K562 (cell line): ENCODE measurements around the gene RBPJ. TPM values are rescaled to one million over a fixed set of nuclear protein-coding genes. Genes with fewer than 3 reads are reported as not detected.

Source experiments
- ATAC-seq: fragments of 200-7000 bp; cut with Tn5 transposase; 3 replicates; pipeline ENCODE4 v1.9.1; 2020; ENCODE audit warnings: moderate library complexity
- BruUV-seq: library from RNA; stranded (reverse); fragments of 400-500 nt; replicated peaks from 2 replicates; lab custom pipeline; 2021; lab: Mats Ljungman, UMichigan
- CTCF ChIA-PET: fragments of 300-600 bp; formaldehyde crosslinking; extraction: SDS; loops from one replicate; lab custom pipeline; 2021; ENCODE audit warnings: low intra/inter-chr PET ratio; lab: Yijun Ruan, JAX
- POLR2A ChIA-PET: fragments of 300-600, 350-650 bp; sonication (Branson Sonifier 250); formaldehyde crosslinking; extraction: SDS; loops from one replicate; lab custom pipeline; 2021; ENCODE audit warnings: antibody characterized with exemption, inconsistent platforms; lab: Yijun Ruan, JAX
- DNase-seq, 4 experiments: peaks; one replicate each; pipeline versions ENCODE4 v3.0.0 to v3.0.0-alpha.2; 2011 to 2018; ENCODE audit warnings: low spot score in 3 of 4, mixed read lengths in 3 of 4; ENCODE audit errors: extremely low read depth in 1 of 4
- FAIRE-seq: peaks from 2 replicates; lab custom pipeline; 2011; peaks lifted over from hg19 to GRCh38; lab: Jason Lieb, UNC
- H2AFZ ChIP-seq: 2 replicates; pipeline ENCODE4 v1.6.0; 2011; ENCODE audit warnings: low read depth, low read length, control low read depth, inconsistent platforms
- H3K27ac ChIP-seq: fragments of 200-600 bp; 3 replicates; pipeline ENCODE4 v1.8.0; 2011; ENCODE audit warnings: low read depth, mild to moderate bottlenecking, control low read depth, inconsistent platforms, low read length, moderate library complexity, mixed read lengths; ENCODE audit errors: extremely low read depth
- H3K27me3 ChIP-seq, 2 experiments: fragments of 300-600 bp in 1 of 2; 2 replicates in 1 of 2; 3 replicates in 1 of 2; pipeline versions ENCODE4 v1.6.0 to v1.8.0; 2011; ENCODE audit warnings: inconsistent platforms in 2 of 2, low read length in 2 of 2, mild to moderate bottlenecking in 1 of 2, mixed read lengths in 1 of 2, moderate library complexity in 1 of 2; ENCODE audit not compliant: control insufficient read depth in 2 of 2, insufficient read depth in 2 of 2
- H3K36me3 ChIP-seq: fragments of 300-600 bp; 3 replicates; pipeline ENCODE4 v1.8.0; 2011; ENCODE audit warnings: mild to moderate bottlenecking, low read length, inconsistent platforms; ENCODE audit not compliant: control insufficient read depth, insufficient read depth
- H3K4me1 ChIP-seq, 2 experiments: fragments of 200-600 bp in 1 of 2; replicated peaks in 1 of 2; 2 replicates in 1 of 2; 3 replicates in 1 of 2; pipeline versions ENCODE4 v1.5.1 to v1.8.0; 2011; ENCODE audit warnings: inconsistent platforms in 2 of 2, low read length in 2 of 2, mild to moderate bottlenecking in 1 of 2, mixed read lengths in 1 of 2, moderate library complexity in 1 of 2; ENCODE audit not compliant: control insufficient read depth in 2 of 2, insufficient read depth in 2 of 2
- H3K4me2 ChIP-seq: 2 replicates; pipeline ENCODE4 v1.6.1; 2011; ENCODE audit warnings: low read length, control low read depth, inconsistent platforms, mixed read lengths; ENCODE audit not compliant: insufficient read depth
- H3K4me3 ChIP-seq: fragments of 200-600 bp; sonication (generic), shearing (Covaris generic); 2 replicates; pipeline ENCODE4 v1.5.1; 2016; ENCODE audit warnings: control low read depth, inconsistent platforms
- H3K79me2 ChIP-seq: fragments of 200-600 bp; 3 replicates; pipeline ENCODE4 v1.8.0; 2011; ENCODE audit warnings: low read length, inconsistent platforms; ENCODE audit not compliant: control insufficient read depth, insufficient read depth
- H3K9ac ChIP-seq, 2 experiments: 2 replicates each; pipeline versions ENCODE4 v1.6.0 to v1.6.1; 2011; ENCODE audit warnings: low read depth in 2 of 2, low read length in 2 of 2, control low read depth in 1 of 2, inconsistent platforms in 1 of 2, mild to moderate bottlenecking in 1 of 2, mixed read lengths in 1 of 2; ENCODE audit not compliant: insufficient read depth in 1 of 2
- H3K9me1 ChIP-seq: one replicate; pipeline ENCODE4 v1.6.0; 2011; ENCODE audit warnings: inconsistent platforms, mild to moderate bottlenecking, low read length, moderate library complexity; ENCODE audit not compliant: control insufficient read depth, insufficient read depth
- H3K9me3 ChIP-seq: replicated peaks from 2 replicates; pipeline ENCODE4 v1.5.1; 2011; ENCODE audit warnings: low read depth, low read length, inconsistent platforms; ENCODE audit not compliant: control insufficient read depth, insufficient read depth
- H4K20me1 ChIP-seq: replicated peaks from 2 replicates; pipeline ENCODE4 v1.6.1; 2011; ENCODE audit warnings: low read length, inconsistent platforms, mixed read lengths; ENCODE audit not compliant: control insufficient read depth, insufficient read depth
- C11orf30 ChIP-seq: fragments of 450-650 bp; IDR thresholded peaks from 2 replicates; pipeline ENCODE4 v1.6.1; 2016; ENCODE audit warnings: low read depth, mild to moderate bottlenecking
- HIVEP1 ChIP-seq: fragments of 250-450 bp; sonication (Bioruptor Pico); IDR thresholded peaks from 2 replicates; pipeline ENCODE4 v1.4.0; 2020; ENCODE audit warnings: mild to moderate bottlenecking
- HOXB6 ChIP-seq: fragments of 250-450 bp; sonication (Bioruptor Pico); IDR thresholded peaks from 2 replicates; pipeline ENCODE4 v1.5.1; 2022; ENCODE audit warnings: mild to moderate bottlenecking, borderline replicate concordance
- MAFF ChIP-seq: IDR thresholded peaks from 2 replicates; pipeline ENCODE4 v1.6.1; 2012; ENCODE audit warnings: low read length, improper control_type of control experiment
- MAFG ChIP-seq: fragments of 450-650 bp; conservative IDR thresholded peaks from 2 replicates; pipeline ENCODE4 v1.6.1; 2016; ENCODE audit warnings: missing genetic modification characterization, missing compliant biosample characterization
- MAFK ChIP-seq: IDR thresholded peaks from 2 replicates; pipeline ENCODE4 v1.6.1; 2011; ENCODE audit warnings: low read length, improper control_type of control experiment
- NCOA2 ChIP-seq, 2 experiments: fragments of 450-650 bp; IDR thresholded peaks; 2 replicates each; pipeline ENCODE4 v1.6.1; 2018; ENCODE audit warnings: mild to moderate bottlenecking in 2 of 2, moderate library complexity in 1 of 2; ENCODE audit not compliant: partially characterized antibody in 2 of 2
- TEAD1 ChIP-seq, 2 experiments: fragments of 450-650 bp in 1 of 2; sonication (generic) in 1 of 2; formaldehyde crosslinking; IDR thresholded peaks; 2 replicates each; pipeline versions ENCODE4 v1.4.0 to v1.8.0; 2020 to 2022; ENCODE audit warnings: mild to moderate bottlenecking in 2 of 2, missing genetic modification reagents in 1 of 2
- ZKSCAN8 ChIP-seq: fragments of 200-800 bp; sonication (Bioruptor generic); IDR thresholded peaks from 2 replicates; pipeline ENCODE4 v1.6.1; 2016; ENCODE audit warnings: missing genetic modification characterization, missing compliant biosample characterization
- ZNF316 ChIP-seq: fragments of 450-650 bp; IDR thresholded peaks from 2 replicates; pipeline ENCODE4 v1.6.1; 2016
- WGBS: fragments of 100-300 bp; shearing (Covaris generic); methylation state at CpG from one replicate; pipeline ENCODE4 v1.1.6; 2016; ENCODE audit warnings: low coverage, mixed read lengths; ENCODE audit not compliant: insufficient coverage; ENCODE audit errors: missing lambda C conversion rate; 5-methylcytosine and 5-hydroxymethylcytosine counted together
- in situ Hi-C: fragments of 300-500 bp; cut with MboI; formaldehyde crosslinking; loops from 4 replicates; pipeline ENCODE4 v1.15.0; 2018; ENCODE audit warnings: inconsistent platforms, mixed read lengths
- intact Hi-C: fragments of 100-400 bp; cut with micrococcal nuclease; formaldehyde crosslinking; loops from 2 replicates; pipeline ENCODE4 v1.14.2; 2022
- polyA plus RNA-seq, 8 experiments: library from polyadenylated mRNA; depleted of rRNA in 4 of 8; stranded (reverse) in 5 of 8; unstranded in 3 of 8; fragments of >200 nt; fragmentation: Nextera tagmentation in 2 of 8; fragmentation: Illumina TruSeq in 1 of 8; extraction: Ambion mirVana in 2 of 8; extraction: Trizol in 1 of 8; gene quantifications; 2 replicates each; pipeline versions ENCODE4 v1.2.1 to v1.2.3, GENCODE V29; 2011 to 2014; ENCODE audit warnings: inconsistent platforms in 1 of 8, missing spikeins in 1 of 8
- total RNA-seq, 7 experiments: library from RNA; depleted of rRNA in 6 of 7; stranded (reverse); fragments of >200 nt in 6 of 7; fragmentation: Illumina TruSeq in 2 of 7; extraction: Trizol in 2 of 7; gene quantifications; 2 replicates each; pipeline versions ENCODE4 v1.2.1 to v1.2.3, GENCODE V29; 2011 to 2021; ENCODE audit warnings: low replicate concordance in 1 of 7

The RBPJ gene
- total and polyA plus RNA-seq, 9 of the 15 experiments (the other 6 are each of a cell fraction or from before 2014, with no cell fraction given): 17.2 to 49.4 (median 33.8) TPM

DNA sequence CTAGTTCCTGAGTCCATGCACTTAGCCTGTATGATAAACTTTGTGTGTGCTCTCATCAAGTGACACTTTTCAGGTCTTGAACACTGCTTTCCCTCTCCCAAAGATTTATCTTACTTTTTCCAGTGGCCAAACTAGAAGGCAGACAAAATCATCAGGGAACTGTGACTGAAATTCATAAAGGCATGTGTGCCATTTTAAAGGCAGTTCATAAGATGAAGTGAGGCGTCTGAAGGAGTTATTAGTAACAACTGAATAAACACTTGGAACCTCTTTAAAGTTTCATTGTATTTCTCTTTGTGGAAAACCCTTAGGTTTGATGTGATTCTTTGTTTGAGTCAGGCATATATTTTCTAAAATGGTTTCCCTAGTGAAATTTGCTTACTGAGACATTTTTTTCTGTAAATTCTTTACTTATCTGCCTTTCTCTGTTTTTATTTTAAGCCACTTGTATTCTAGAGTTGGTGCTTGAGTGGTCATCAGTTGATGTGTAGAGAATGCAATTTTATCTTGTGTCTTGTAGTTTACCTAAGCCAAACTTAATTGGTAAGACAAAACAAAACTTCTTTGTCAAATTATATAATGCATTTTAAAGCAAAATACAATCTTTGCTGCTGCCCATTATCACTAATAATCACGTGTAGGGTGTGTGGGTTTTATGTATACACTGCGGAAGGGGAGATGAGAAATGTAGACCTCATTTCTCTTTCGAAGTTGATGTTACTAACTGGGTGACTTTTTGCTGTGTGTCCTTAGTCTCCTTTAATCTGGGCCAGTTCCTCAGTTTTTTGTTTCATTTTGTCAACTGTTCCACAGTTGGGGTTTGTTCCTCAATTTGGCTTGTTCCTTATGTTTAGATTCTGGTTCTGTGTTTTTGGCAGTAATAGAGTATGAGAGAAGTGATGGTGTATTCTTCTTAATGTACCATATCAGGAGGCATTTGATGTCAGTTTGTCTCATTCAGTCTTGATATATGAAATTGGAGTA is 56.8 kb downstream of the RBPJ start:
- H3K9me3 ChIP-seq: no peaks in the 10 kb centered on the region
- TF ChIP-seq HIVEP1: no peak
- TF ChIP-seq MAFG (tag): 0 out of 2 replicates have a peak, but pooled peaks have one; percentile 20
- no peak for TF ChIP-seq NCOA2 (IDR thresholded peaks at IDR 0.05; ENCODE audit: partially characterized antibody in 2 of 2)
- peak; percentile 82 for TF ChIP-seq ZNF316
- TF ChIP-seq MAFF: peak; percentile 36; the same call in 1 of the 2 replicates
- TF ChIP-seq ZKSCAN8: no peak
- TF ChIP-seq TEAD1 (CRISPR knock-in tag; IDR thresholded peaks at IDR 0.05): no peak
- TF ChIP-seq C11orf30: peak; percentile 24; the same call in 1 of the 2 replicates
- TF ChIP-seq HOXB6: no peak
- peak; percentile 19; the same call in 1 of the 2 replicates for TF ChIP-seq MAFK
- TF ChIP-seq, all 486 proteins: peak for 5
- FAIRE-seq (no peak), ATAC-seq (no peak), DNase-seq (no peak)
- no peak overlapping the region for H3K4me2 ChIP-seq
- no peaks in the 10 kb centered on the region for H3K9me1 ChIP-seq
- POLR2A ChIA-PET: no interaction called here
- H4K20me1 ChIP-seq: peaks cover 2% of the 10 kb centered on the region; the same call in 1 of the 2 replicates
- no TSS peak for BruUV-seq
- H3K36me3 ChIP-seq: no peaks in the 10 kb centered on the region
- CTCF ChIA-PET: no interaction called here
- peaks cover 42% of the 10 kb centered on the region; the same call in 2 of the 3 replicates for H3K79me2 ChIP-seq
- 67% methylated on average over 4 of the region's 4 CpGs for WGBS
- no peak overlapping the region for H3K27ac ChIP-seq
- H3K4me3 ChIP-seq: no peak overlapping the region
- H3K27me3 ChIP-seq: no peaks in the 10 kb centered on the region
- peaks cover 0 to 2% of the 10 kb centered on the region in 2 experiments; a peak in 2 of 5 replicates for H3K4me1 ChIP-seq
- in situ Hi-C loops (no loop called here), intact Hi-C loops (no loop called here)
- no peak overlapping the region for H3K9ac ChIP-seq
- no peak overlapping the region for H2AFZ ChIP-seq
